Measurements from ENCODE around the gene ETS1.

- no peak for TF ChIP-seq EZH2 (IDR thresholded peaks at IDR 0.05; ENCODE audit: borderline replicate concordance, low read length)
- TF ChIP-seq CTCF (conservative IDR thresholded peaks at IDR 0.05 in 1 of 2, IDR thresholded peaks at IDR 0.05 in 1 of 2; ENCODE audit: extremely low read depth in 1 of 2, insufficient read depth in 1 of 2, low read depth in 1 of 2, low read length in 2 of 2), result no peak
These were observed 20.5 kb upstream of the ETS1 start for GRCh38 chr11:128607819-128608218.

Measured in mammary epithelial cell (primary cell).